ENCODE measurements around the gene ATP1A4.

Gene ATP1A4

DNA sequence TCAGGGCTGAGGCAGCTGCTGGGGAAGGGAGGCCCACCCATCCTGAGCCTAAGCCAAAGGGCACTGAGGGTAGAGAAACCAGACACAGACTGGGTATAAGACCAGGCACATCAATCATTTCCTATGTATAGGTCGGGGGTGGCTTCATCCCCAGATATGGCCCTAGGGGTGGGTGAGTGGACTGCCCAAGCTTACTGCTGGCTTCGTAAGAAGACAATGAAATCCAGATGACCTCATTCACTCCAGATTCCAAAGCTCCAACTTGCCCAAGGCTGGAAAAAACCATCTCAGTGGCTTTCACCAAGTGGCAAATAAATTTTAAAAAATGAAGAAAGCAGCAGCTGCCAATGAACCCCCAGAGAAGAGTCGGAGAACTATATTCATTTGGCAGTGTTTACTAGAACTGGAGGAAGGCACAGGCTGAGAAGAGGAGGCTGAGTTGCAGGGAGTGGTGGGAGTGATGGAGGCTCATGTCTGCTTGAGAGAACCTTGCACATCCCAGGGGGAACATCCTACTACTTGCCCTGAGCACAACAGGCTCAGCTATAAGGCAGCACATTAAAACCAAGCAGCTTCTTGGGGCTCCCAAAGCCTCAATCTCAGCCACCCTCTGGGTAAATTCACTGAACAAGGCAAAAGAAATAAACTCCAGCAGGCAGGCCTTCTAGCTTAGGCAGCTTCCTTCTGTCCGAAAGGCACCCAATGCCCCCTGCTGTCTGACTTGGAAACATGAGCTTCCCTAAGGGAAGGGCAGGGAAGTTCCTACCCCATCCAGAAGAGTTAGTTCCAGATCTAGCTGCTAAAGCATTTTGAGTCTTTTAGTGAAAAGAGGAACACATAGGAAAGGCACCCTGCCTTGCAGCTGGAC, 67.9 kb downstream of the ATP1A4 start:
- Mint-ChIP-seq H3K4me3 (no peak overlapping the region), H3K4me1 (no peaks in the 10 kb centered on the region), H3K36me3 (ENCODE audit: insufficient read depth) (peaks cover 43% of the 10 kb centered on the region), H3K9me3 (no peaks in the 10 kb centered on the region), H3K27me3 (no peaks in the 10 kb centered on the region), H3K27ac (ENCODE audit: low read depth) (peak overlapping the region; percentile 79)
- no peak for ATAC-seq (replicated peaks; ENCODE audit: extremely low read depth, poor library complexity, severe bottlenecking)
- no peak for DNase-seq (ENCODE audit: low spot score in 2 of 2)

DNA sequence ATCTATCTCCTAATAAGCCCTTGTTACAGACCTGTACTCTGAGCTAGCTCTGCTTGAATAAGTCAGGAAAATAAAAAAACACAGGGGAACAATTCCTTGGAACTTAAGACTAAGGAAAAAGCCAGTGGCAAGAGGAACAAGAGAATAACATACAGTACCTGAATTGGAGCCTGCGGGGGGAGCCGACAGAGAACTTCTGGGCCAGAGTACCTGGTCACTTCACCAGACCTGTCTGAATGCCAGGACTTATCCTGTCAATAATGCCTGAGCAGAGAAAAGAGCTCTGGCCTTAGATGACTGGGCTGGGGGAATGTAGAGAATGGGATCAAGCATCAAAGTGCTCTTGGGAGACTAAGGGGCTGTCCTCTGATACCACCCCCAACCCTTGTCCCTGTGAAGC, 68.9 kb downstream of the ATP1A4 start:
- peaks cover 45% of the 10 kb centered on the region for H3K36me3 Mint-ChIP-seq (ENCODE audit: insufficient read depth)
- H3K4me1 Mint-ChIP-seq, result no peaks in the 10 kb centered on the region
- no peaks in the 10 kb centered on the region for H3K27me3 Mint-ChIP-seq
- H3K9me3 Mint-ChIP-seq, result no peaks in the 10 kb centered on the region
- H3K4me3 Mint-ChIP-seq, result no peak overlapping the region
- DNase-seq (ENCODE audit: low spot score in 2 of 2) (no peak), ATAC-seq (replicated peaks; ENCODE audit: extremely low read depth, poor library complexity, severe bottlenecking) (no peak)
- H3K27ac Mint-ChIP-seq (ENCODE audit: low read depth), result peak overlapping the region; percentile 79

DNA sequence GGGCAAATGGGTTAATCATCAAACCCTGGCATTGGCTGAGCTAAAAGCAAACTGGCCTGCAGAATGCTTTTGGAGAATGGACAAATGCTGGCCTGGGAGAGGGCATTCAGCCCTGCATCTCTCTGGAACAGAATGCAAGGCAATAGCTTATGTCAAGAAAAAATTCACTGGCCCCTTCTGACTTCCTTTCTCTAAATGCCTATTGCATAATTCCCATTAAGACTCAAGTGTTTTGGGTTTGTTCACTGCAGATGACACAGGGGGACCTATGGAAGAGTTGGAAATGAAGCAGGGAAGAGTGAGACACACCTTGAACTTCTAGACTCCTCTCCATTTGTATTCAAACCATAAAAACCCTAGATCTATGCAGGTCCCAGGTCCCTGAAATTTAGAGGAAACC, 69.7 kb downstream of the ATP1A4 start:
- DNase-seq (ENCODE audit: low spot score in 2 of 2) (no peak), ATAC-seq (replicated peaks; ENCODE audit: extremely low read depth, poor library complexity, severe bottlenecking) (no peak)
- Mint-ChIP-seq H3K4me1 (no peaks in the 10 kb centered on the region), H3K27me3 (no peaks in the 10 kb centered on the region), H3K36me3 (ENCODE audit: insufficient read depth) (peaks cover 43% of the 10 kb centered on the region), H3K4me3 (no peak overlapping the region), H3K9me3 (no peaks in the 10 kb centered on the region), H3K27ac (ENCODE audit: low read depth) (peak overlapping the region; percentile 79)

DNA sequence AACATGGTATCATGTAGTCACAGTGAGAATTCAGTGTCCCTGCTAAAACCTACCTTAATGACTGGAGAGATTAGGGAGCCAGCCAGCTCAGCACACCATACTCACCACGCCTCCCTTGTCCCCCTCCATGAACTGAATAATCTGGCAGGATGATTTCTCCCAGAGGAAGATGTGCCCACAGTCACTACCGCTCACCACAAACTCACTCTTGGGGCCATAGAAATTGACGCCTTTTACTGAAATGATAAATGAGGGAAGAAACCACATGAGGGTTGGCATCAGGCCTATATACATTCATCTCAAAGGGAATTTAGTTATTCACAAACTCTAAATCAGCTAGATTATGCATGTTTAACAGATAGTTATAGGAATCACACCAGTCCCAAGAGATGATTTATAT, 71.1 kb downstream of the ATP1A4 start:
- Mint-ChIP-seq H3K27me3 (no peaks in the 10 kb centered on the region), H3K9me3 (no peaks in the 10 kb centered on the region), H3K4me3 (no peak overlapping the region), H3K36me3 (ENCODE audit: insufficient read depth) (peaks cover 38% of the 10 kb centered on the region), H3K4me1 (no peaks in the 10 kb centered on the region), H3K27ac (ENCODE audit: low read depth) (no peak overlapping the region)
- DNase-seq (ENCODE audit: low spot score in 2 of 2) (no peak), ATAC-seq (replicated peaks; ENCODE audit: extremely low read depth, poor library complexity, severe bottlenecking) (no peak)

DNA sequence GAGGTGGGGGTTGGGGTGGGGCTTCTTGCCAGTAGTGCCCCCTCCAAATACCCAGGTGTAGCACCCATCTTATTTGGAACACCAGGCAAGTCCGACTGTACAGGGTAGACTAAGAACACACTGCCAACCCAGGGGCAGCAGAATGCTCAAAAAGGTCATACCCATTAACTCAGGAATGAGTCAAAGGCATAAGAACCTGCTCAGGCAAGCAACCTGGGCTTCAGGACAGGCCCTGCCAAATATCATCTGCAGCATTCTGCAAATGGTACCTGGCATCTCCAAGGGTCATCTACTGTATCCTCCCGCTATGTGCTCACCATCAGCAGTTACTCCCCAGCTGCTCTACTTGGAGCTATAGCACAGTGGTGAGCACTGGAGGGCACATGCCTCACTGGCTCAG, 73.2 kb downstream of the ATP1A4 start:
- Mint-ChIP-seq H3K27me3 (no peaks in the 10 kb centered on the region), H3K36me3 (ENCODE audit: insufficient read depth) (peaks cover 48% of the 10 kb centered on the region), H3K9me3 (no peaks in the 10 kb centered on the region), H3K27ac (ENCODE audit: low read depth) (no peak overlapping the region), H3K4me1 (no peaks in the 10 kb centered on the region), H3K4me3 (no peak overlapping the region)
- DNase-seq (ENCODE audit: low spot score in 2 of 2), result no peak
- no peak for ATAC-seq (replicated peaks; ENCODE audit: extremely low read depth, poor library complexity, severe bottlenecking)

DNA sequence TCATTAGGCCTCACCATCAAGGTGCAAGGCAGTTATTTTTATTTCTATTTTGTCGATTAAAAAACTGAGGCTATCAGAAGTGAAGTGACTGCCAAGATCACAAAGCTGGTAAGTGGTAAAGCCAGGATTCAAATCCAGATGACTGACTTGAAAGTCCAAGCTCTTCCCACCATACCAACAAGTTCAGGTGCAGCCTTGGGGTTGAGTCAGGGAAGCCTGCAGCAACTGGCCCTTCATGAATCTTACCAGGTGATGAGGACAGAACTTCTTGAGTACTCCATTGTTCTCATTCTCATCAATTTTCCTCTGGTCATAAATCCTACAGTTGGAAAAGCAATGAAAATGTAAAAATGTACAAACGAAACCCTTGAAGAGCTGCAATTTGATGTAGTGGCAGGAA, 73.9 kb downstream of the ATP1A4 start:
- no peaks in the 10 kb centered on the region for H3K27me3 Mint-ChIP-seq
- peaks cover 49% of the 10 kb centered on the region for H3K36me3 Mint-ChIP-seq (ENCODE audit: insufficient read depth)
- ATAC-seq (replicated peaks; ENCODE audit: extremely low read depth, poor library complexity, severe bottlenecking) (no peak), DNase-seq (ENCODE audit: low spot score in 2 of 2) (no peak)
- no peaks in the 10 kb centered on the region for H3K4me1 Mint-ChIP-seq
- H3K9me3 Mint-ChIP-seq, result no peaks in the 10 kb centered on the region
- peak overlapping the region; percentile 7 for H3K27ac Mint-ChIP-seq (ENCODE audit: low read depth)
- H3K4me3 Mint-ChIP-seq, result no peak overlapping the region

DNA sequence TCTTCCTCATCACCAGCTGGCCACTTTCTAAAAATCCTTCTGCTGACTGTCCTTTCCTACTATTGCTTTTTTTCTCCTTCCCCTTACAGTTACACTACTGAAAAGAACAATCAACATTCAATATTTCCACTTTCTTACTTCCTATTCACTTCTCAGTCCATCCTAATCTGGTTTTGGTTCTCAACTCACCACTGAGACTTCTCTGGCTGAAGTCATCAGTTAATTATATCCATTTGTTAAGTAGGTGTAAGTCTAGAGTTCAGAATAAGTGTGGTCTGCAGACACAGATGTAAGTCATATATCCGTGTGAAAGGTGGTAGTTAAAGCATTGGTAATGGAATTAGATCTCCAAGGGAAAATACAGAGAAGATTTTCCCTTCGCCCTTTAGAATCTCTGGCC, 75.2 kb downstream of the ATP1A4 start:
- Mint-ChIP-seq H3K4me3 (no peak overlapping the region), H3K36me3 (ENCODE audit: insufficient read depth) (peaks cover 55% of the 10 kb centered on the region), H3K9me3 (no peaks in the 10 kb centered on the region), H3K4me1 (no peaks in the 10 kb centered on the region), H3K27me3 (no peaks in the 10 kb centered on the region), H3K27ac (ENCODE audit: low read depth) (no peak overlapping the region)
- DNase-seq (ENCODE audit: low spot score in 2 of 2) (no peak), ATAC-seq (replicated peaks; ENCODE audit: extremely low read depth, poor library complexity, severe bottlenecking) (no peak)

DNA sequence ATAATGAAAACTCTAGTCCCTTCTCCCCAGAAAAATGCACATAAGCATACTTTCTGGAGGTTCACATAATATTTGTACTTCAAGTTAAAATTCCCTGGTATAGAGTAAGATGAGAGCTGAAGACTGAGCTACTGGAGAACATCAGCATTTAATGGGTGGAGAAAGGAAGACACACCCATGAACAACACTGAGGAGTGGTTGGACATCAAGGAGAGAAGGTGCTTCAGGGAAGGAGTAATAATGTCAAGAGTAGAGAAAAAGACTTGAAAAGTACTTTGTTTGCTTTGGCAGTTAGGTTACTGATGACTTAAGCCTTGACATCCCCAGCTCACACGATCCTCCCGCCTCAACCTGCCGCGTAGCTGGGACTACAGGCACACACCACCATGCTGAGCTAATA, 75.6 kb downstream of the ATP1A4 start:
- Mint-ChIP-seq H3K4me3 (no peak overlapping the region), H3K4me1 (no peaks in the 10 kb centered on the region), H3K27ac (ENCODE audit: low read depth) (no peak overlapping the region), H3K27me3 (no peaks in the 10 kb centered on the region), H3K9me3 (no peaks in the 10 kb centered on the region), H3K36me3 (ENCODE audit: insufficient read depth) (peaks cover 56% of the 10 kb centered on the region)
- ATAC-seq (replicated peaks; ENCODE audit: extremely low read depth, poor library complexity, severe bottlenecking) (no peak), DNase-seq (ENCODE audit: low spot score in 2 of 2) (no peak)

DNA sequence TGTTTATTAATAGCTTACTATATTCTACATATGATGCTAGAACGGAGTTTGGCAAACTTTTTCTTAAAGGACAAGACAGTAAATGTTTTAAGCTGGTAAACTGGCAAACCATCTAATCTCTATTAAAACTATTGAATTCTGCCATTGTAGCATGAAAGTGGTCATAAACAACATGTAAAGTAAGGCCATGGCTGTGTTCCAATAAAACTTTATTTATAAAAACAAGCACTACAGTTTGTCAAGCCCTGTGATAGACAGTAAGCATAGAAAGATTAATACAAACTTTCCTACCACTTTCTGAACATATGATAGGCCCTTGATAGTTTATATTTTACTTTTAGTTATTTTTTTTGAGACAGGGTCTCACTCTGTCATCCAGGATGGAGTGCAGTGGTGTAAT, 76.2 kb downstream of the ATP1A4 start:
- no peaks in the 10 kb centered on the region for H3K27me3 Mint-ChIP-seq
- H3K27ac Mint-ChIP-seq (ENCODE audit: low read depth), result no peak overlapping the region
- no peaks in the 10 kb centered on the region for H3K9me3 Mint-ChIP-seq
- H3K36me3 Mint-ChIP-seq (ENCODE audit: insufficient read depth), result peaks cover 52% of the 10 kb centered on the region
- DNase-seq (ENCODE audit: low spot score in 2 of 2), result no peak
- H3K4me3 Mint-ChIP-seq, result no peak overlapping the region
- H3K4me1 Mint-ChIP-seq, result no peaks in the 10 kb centered on the region
- no peak for ATAC-seq (replicated peaks; ENCODE audit: extremely low read depth, poor library complexity, severe bottlenecking)

DNA sequence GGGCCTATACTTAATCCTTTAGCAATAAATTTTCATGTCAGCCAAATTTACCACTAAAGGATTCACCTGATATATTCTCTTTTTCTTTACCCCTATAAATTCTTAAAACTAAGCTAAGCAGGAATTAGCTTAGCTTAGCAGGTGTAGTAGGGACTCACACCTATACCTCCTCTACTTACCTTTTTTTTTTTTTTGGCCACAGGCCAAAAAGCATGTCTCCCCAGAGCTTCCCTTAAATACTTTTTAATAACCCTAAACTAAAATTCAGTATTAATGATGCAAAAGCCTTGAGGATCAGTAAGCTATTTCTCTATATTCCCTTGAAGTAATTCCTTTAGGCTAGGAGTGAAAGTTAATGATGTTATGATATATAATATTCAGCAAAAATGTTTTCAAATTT, 77.0 kb downstream of the ATP1A4 start:
- no peaks in the 10 kb centered on the region for H3K9me3 Mint-ChIP-seq
- no peak overlapping the region for H3K4me3 Mint-ChIP-seq
- H3K4me1 Mint-ChIP-seq, result no peaks in the 10 kb centered on the region
- no peak for DNase-seq (ENCODE audit: low spot score in 2 of 2)
- H3K36me3 Mint-ChIP-seq (ENCODE audit: insufficient read depth), result peaks cover 49% of the 10 kb centered on the region
- no peak for ATAC-seq (replicated peaks; ENCODE audit: extremely low read depth, poor library complexity, severe bottlenecking)
- H3K27me3 Mint-ChIP-seq, result no peaks in the 10 kb centered on the region
- H3K27ac Mint-ChIP-seq (ENCODE audit: low read depth), result no peak overlapping the region

DNA sequence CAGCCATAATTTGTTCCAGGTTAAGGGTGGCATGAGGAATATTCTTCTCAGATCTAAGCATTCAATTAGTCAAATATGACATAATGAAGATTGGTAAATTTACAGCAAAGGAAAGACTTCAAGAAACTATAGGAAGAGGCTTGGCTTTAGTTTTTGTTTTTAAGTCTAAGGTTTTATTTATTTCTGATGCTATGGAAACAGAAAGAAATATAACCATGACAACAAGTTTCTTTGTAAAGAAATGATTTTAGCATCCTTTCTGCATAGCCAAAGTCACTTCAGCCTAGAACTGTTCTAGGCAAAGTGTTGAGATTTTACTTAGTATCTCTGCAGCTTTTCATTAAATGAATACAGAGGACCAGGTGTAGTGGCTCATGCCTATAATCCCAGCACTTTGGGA, 81.5 kb downstream of the ATP1A4 start:
- H3K36me3 Mint-ChIP-seq (ENCODE audit: insufficient read depth), result peaks cover 65% of the 10 kb centered on the region

More for the DNA sequence above, 81.5 kb downstream of the ATP1A4 start:
- ATAC-seq (replicated peaks; ENCODE audit: extremely low read depth, poor library complexity, severe bottlenecking) (peak; percentile 24), DNase-seq (ENCODE audit: low spot score in 2 of 2) (no peak)
- Mint-ChIP-seq H3K4me3 (no peak overlapping the region), H3K27ac (ENCODE audit: low read depth) (peak overlapping the region; percentile 39), H3K9me3 (no peaks in the 10 kb centered on the region), H3K4me1 (peaks cover 6% of the 10 kb centered on the region), H3K27me3 (no peaks in the 10 kb centered on the region)

Measured in central memory CD8-positive, alpha-beta T cell (primary cell).